ENCODE data around the gene CAMK1D. TPM values are rescaled to one million over a fixed set of nuclear protein-coding genes. Genes with fewer than 3 reads are reported as not detected.

The CAMK1D gene
- total RNA-seq, 2 experiments from 2014 or later: 28.8 to 35.3 TPM

DNA sequence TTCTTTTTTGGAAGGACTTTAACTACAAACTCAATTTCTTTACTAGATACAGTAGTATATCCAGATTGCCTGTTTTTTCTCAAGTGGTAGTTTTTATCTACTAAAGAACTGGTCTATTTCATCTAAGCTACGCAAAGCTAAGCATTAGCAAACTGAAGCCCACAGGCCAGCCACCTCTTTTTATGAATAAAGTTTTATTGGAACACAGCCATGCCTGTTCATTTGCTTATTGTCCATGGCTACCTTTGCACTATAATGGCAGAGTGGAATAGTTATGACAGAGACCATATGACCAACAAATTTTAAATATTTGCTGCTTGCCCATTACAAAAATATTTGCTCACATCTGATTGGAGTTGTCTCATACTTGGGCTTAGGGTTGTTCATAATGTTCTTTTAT is 168.7 kb downstream of the CAMK1D start:
- TF ChIP-seq, protein P1, sequence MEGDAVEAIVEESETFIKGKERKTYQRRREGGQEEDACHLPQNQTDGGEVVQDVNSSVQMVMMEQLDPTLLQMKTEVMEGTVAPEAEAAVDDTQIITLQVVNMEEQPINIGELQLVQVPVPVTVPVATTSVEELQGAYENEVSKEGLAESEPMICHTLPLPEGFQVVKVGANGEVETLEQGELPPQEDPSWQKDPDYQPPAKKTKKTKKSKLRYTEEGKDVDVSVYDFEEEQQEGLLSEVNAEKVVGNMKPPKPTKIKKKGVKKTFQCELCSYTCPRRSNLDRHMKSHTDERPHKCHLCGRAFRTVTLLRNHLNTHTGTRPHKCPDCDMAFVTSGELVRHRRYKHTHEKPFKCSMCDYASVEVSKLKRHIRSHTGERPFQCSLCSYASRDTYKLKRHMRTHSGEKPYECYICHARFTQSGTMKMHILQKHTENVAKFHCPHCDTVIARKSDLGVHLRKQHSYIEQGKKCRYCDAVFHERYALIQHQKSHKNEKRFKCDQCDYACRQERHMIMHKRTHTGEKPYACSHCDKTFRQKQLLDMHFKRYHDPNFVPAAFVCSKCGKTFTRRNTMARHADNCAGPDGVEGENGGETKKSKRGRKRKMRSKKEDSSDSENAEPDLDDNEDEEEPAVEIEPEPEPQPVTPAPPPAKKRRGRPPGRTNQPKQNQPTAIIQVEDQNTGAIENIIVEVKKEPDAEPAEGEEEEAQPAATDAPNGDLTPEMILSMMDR (IDR thresholded peaks at IDR 0.05): no peak
- ChIA-PET CTCF (no interaction called here), POLR2A (no interaction called here)
- Histone ChIP-seq H3K9me3 (ENCODE audit: control insufficient read depth in 1 of 2, insufficient read depth in 1 of 2, low read length in 2 of 2) (no peaks in the 10 kb centered on the region), H3K4me3 (ENCODE audit: low read length) (no peak overlapping the region), H3K4me1 (ENCODE audit: insufficient read depth, low read length) (peaks cover 2% of the 10 kb centered on the region), H3K27ac (ENCODE audit: low read depth in 1 of 2, low read length in 2 of 2) (no peak overlapping the region), H3K27me3 (ENCODE audit: control insufficient read depth in 1 of 2, insufficient read depth in 2 of 2, low read length in 2 of 2) (no peaks in the 10 kb centered on the region), H3K36me3 (ENCODE audit: insufficient read depth, low read length) (no peaks in the 10 kb centered on the region)
- intact Hi-C loops (cut with DNase I, micrococcal nuclease): no loop called here
- no peaks in the 10 kb centered on the region for H3K9me3 Mint-ChIP-seq
- H3K27ac Mint-ChIP-seq: no peak overlapping the region
- ATAC-seq (ENCODE audit: poor library complexity) (no peak), DNase-seq (no peak)
- H3K36me3 Mint-ChIP-seq (ENCODE audit: low read depth): peaks cover 4% of the 10 kb centered on the region
- H3K4me1 Mint-ChIP-seq (ENCODE audit: low read depth): peaks cover 31% of the 10 kb centered on the region
- H3K4me3 Mint-ChIP-seq: no peak overlapping the region
- no peaks in the 10 kb centered on the region for H3K27me3 Mint-ChIP-seq

GRCh38 chr10:12521423-12521822 is 172.1 kb downstream of the CAMK1D start:
- no peak overlapping the region for H3K27ac Mint-ChIP-seq
- Histone ChIP-seq H3K9me3 (ENCODE audit: control insufficient read depth in 1 of 2, insufficient read depth in 1 of 2, low read length in 2 of 2) (peaks cover 0 to 9% of the 10 kb centered on the region in 2 experiments), H3K27me3 (ENCODE audit: control insufficient read depth in 1 of 2, insufficient read depth in 2 of 2, low read length in 2 of 2) (no peaks in the 10 kb centered on the region), H3K36me3 (ENCODE audit: insufficient read depth, low read length) (no peaks in the 10 kb centered on the region), H3K4me1 (ENCODE audit: insufficient read depth, low read length) (no peaks in the 10 kb centered on the region), H3K4me3 (ENCODE audit: low read length) (no peak overlapping the region), H3K27ac (ENCODE audit: low read depth in 1 of 2, low read length in 2 of 2) (no peak overlapping the region)
- peaks cover 12% of the 10 kb centered on the region for H3K36me3 Mint-ChIP-seq (ENCODE audit: low read depth)
- ChIA-PET CTCF (no interaction called here), POLR2A (no interaction called here)
- H3K4me1 Mint-ChIP-seq (ENCODE audit: low read depth): peaks cover 28% of the 10 kb centered on the region
- H3K4me3 Mint-ChIP-seq: no peak overlapping the region
- intact Hi-C loops (cut with DNase I, micrococcal nuclease): no loop called here
- H3K9me3 Mint-ChIP-seq: peaks cover 4% of the 10 kb centered on the region
- TF ChIP-seq, protein P1 (IDR thresholded peaks at IDR 0.05): no peak
- ATAC-seq (ENCODE audit: poor library complexity) (no peak), DNase-seq (no peak)
- no peaks in the 10 kb centered on the region for H3K27me3 Mint-ChIP-seq

DNA sequence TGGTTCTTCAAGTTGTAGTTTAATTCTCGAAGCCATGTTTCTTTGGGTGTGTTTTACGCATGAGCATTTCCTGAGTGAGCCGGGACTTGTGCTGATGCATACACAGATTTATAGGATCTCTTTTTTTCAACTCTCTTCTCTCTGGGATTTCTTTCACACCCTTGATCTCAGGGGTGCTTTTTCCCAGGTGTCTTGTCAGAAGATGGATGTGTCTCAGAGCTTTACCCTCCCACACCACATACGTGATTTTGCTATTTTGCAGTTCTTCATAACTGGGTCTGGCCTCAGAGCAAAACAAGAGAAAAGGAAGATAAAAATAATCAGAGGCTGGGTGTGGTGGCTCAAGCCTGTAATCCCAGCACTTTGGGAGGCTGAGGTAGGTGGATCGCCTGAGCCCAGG is 177.0 kb downstream of the CAMK1D start:
- H3K4me3 ChIP-seq (ENCODE audit: low read length): no peak overlapping the region
- Mint-ChIP-seq H3K4me1 (ENCODE audit: low read depth) (peaks cover 26% of the 10 kb centered on the region), H3K27me3 (no peaks in the 10 kb centered on the region), H3K9me3 (peaks cover 4% of the 10 kb centered on the region), H3K36me3 (ENCODE audit: low read depth) (peaks cover 12% of the 10 kb centered on the region), H3K4me3 (no peak overlapping the region), H3K27ac (no peak overlapping the region)
- ATAC-seq (ENCODE audit: poor library complexity) (no peak), DNase-seq (no peak)
- no peak overlapping the region for H3K27ac ChIP-seq (ENCODE audit: low read depth in 1 of 2, low read length in 2 of 2)
- POLR2A ChIA-PET: no interaction called here
- no peaks in the 10 kb centered on the region for H3K27me3 ChIP-seq (ENCODE audit: control insufficient read depth in 1 of 2, insufficient read depth in 2 of 2, low read length in 2 of 2)
- CTCF ChIA-PET: no interaction called here
- TF ChIP-seq, protein P1 (IDR thresholded peaks at IDR 0.05): no peak
- H3K4me1 ChIP-seq (ENCODE audit: insufficient read depth, low read length): no peaks in the 10 kb centered on the region
- H3K9me3 ChIP-seq (ENCODE audit: control insufficient read depth in 1 of 2, insufficient read depth in 1 of 2, low read length in 2 of 2): peaks cover 0 to 9% of the 10 kb centered on the region in 2 experiments
- no peaks in the 10 kb centered on the region for H3K36me3 ChIP-seq (ENCODE audit: insufficient read depth, low read length)
- intact Hi-C loops (cut with DNase I, micrococcal nuclease): no loop called here

Measured in CD4-positive, alpha-beta T cell (primary cell).